GM19468 (cell line): ENCODE results near the gene IRF2BP2.

Source experiments
- ATAC-seq: cut with Tn5 transposase; IDR thresholded peaks from one replicate; pipeline ENCODE4 v1.9.1; 2021; ENCODE audit warnings: mild to moderate bottlenecking, moderate library complexity, moderate number of reproducible peaks; ENCODE audit not compliant: unreplicated experiment; ENCODE audit errors: extremely low read depth

The IRF2BP2 gene

DNA sequence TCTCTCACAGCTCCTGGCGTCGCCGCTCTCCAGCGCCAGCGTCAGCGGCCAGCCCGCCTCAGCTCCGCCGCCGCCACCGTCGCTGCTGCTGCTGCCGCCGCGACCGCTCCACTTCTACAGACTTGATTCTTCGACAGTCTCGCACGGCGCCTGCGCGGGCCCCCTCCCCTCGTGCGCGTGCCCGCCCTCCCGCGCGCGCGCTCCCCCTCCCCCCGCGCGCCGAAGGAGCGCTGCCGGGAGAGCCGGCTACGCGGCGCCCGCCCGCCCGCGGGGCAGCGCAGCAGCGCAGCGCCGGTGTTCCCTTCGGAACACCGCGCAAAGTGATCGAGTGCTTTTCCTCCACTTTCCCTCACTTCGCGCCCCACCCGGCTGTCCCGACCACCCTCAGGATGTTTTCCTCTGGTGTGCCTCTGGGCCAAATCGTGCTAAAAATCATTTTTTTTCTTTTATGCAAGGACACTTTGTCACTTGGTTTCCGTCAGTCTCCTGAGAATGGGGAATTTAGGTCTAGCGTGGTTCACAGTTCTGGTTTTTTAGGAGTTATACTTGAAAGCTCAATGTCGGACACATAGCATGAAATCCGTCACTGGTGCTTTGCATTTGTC, at the start of gene IRF2BP2:
Gene IRF2BP2 (minus strand): TSS at position 118 of the 605 bp plus-strand sequence. CDS start 684 bp downstream, outside the sequence.
- peak; percentile 9 for ATAC-seq

- ATAC-seq: no peak
Measured at GRCh38 chr1:234659538-234659937, 49.6 kb upstream of the IRF2BP2 start.

- ATAC-seq: no peak
Measured at GRCh38 chr1:234658138-234658537, 48.2 kb upstream of the IRF2BP2 start.

GRCh38 chr1:234656944-234657654, 47.1 kb upstream of the IRF2BP2 start:
- ATAC-seq: no peak

DNA sequence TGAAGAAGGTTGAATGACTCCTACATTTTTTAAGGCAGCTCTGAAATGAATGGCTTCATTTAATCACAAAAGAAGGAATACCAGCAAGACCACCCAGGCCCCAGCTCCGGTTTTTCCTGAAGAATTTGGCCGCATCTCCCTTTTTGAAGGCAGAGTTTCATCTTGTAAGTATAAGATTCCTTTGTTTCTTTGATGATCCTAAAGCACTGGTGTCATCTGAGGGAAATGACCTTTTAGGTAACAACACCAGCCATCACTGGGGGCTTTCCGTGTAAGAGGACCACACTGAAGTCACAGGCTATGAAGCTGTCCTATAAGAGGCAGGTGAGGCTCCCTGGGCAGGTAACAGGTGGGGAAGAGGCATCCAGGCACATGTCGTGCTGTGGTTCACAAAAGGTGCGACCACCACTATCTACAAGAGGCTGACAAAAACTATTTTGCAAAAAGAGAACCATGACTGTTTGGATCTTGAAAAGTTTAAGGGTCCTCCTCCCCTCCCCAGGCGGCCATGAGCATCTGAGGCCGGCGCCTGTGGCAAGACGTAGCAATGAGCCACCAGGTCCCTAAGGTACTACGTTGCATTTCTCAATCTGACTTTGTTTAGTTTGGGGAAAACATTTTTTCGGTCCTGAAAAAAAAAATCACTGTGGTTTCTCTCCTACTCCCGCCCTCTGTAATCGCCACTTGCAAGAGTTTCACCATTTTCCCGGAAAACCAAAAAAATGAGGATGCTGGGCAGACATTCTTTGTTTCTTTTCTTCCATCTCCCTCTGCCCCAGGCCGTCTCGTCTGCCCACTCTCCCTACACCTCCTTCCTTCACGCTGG, 46.3 kb upstream of the IRF2BP2 start:
- ATAC-seq: no peak

DNA sequence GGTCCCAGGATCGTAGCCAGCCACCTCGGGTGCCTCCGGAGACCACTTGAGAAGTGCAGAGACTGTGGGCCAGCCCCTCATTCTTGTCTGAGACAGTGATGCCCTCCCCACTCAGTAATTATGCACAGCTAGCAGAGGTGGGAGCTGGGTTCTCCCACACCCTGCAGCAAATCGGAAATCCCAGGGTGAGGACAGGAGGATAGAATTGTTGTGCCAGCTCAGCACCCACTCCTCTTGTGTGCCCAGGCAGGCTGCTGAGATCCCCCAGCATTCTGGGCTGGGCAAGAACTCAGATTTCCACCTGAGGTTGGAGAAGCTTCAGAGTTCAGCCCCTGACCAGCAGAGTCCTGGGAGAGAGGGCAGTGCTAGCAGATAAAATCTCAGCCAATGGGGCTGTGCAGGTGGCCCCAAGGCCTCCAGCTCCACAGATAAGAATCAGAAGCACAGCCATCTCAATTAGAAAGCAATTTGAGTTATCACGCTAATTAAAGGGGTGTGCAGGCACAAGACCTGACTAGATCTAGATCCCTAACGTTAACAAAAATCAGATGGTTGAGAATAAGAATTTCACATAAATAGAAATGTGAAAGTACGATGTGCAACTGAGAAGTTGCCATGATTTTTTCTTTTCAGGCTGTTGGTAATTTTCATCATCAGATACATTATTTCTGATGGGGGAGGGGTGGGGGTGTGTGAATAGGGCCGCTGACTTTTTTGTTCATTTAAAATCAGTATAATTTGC, 45.5 kb upstream of the IRF2BP2 start:
- ATAC-seq: no peak

DNA sequence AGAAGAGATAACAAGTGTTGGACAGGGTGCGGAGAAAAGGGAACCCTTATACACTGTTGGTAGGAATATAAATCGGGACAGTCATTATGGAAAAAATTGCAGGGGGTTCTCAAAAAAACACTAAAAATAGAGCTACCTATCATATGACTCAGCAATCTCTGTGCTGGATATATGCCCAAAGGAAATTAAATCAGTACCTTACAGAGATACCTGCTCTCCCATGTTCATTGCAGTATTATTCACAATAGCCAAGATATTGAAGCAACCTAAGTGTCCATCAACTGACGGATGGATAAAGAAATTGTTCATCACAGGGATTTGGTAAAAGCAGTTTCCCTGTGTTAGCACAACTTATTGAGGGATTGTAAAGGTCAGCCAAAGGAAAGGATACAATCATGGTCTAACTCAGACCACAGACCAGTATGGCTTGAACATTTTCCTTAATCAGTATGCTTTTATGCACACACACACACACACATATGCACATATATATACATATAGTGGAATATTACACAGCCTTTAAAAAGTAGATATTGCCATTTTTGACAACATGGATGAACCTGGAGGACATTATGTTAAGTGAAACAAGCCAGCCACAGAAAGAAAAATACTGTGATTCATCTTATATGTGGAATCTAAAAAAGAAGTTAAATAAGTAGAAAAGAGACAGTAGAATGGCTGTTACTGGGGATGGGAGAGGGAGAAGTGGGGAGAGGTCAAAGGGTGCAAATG, 44.2 kb upstream of the IRF2BP2 start:
- no peak for ATAC-seq

GRCh38 chr1:234649432-234650081, 39.6 kb upstream of the IRF2BP2 start:
- no peak for ATAC-seq

DNA sequence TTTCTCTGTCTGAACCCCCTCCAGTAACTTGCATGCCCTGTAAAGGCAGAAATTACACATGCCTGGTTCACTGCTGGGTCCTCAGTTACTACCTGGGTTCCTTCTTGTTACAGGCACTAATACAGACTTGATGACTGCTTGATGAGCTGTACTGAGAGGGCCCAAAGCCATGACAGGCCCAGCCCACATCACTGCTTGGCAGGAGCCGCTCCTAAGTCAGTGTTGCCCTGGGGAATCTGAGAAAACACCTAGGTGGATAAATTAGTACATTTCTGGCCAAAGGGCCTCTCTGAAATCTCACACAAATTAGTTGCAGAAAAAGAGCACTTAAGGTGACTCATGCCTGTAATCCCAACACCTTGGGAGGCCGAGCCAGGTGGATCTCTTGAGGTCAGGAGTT, 37.8 kb upstream of the IRF2BP2 start:
- no peak for ATAC-seq

DNA sequence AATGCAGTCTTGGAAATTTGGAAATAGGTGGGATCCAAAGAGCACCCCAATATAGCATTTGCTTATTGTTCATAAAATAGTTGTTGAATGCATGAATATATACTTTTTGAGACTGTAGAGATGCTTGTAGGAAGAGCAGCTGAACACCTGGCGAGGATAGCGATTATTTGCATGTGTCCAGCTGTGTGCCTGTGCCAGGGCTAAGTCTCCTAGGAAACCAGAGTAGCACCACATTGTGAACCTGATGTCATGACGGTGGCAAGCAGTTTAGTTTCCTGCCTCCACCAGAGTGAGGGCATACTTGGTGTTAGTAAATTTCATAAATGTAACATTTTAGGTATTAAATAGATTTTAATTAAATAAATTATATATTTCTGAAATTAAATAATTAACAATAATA, 37.3 kb upstream of the IRF2BP2 start:
- ATAC-seq: no peak

GRCh38 chr1:234645964-234646363, 36.0 kb upstream of the IRF2BP2 start:
- no peak for ATAC-seq

DNA sequence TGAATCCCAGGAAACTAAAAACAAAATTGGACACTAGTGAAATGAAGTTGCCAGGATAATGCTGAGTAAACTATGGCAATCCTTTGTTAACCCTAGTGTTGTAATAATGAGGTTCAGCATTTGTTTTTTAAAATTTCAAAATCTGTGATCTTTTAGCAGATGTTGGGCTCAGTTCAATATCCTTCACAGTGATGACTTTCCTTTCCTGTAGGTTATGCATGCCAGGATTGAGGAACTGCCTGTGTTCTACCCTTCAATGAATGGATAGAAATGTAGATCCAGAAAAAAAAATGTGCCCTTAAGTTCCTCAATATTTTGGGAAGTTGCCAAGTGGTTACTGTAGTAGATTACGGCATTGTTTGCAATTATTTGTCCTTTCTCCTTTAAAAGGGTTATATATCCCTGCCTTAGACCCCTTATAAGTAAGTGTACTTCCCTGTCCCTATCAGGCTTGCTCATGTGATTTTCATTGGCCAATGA, 35.5 kb upstream of the IRF2BP2 start:
- ATAC-seq: no peak

DNA sequence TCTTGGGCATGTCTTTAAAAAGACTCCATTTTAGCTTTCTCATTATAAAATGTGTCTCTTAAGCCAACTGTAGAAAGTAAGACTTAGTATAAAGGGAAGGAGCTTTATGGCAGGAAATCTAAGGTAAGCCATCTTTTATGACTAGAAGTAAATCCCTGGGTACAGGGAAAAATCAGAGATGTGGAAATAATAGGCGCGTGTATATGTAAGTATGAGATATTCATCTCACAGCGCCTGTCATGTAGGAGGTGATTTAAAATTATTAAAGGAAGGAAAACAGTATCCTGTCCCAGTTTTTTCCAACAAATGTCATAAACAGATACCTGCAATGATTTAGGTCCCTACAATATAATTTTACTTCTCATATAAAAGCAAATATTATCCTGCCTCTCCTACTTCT, 35.0 kb upstream of the IRF2BP2 start:
- no peak for ATAC-seq

GRCh38 chr1:234643850-234644134, 33.8 kb upstream of the IRF2BP2 start:
- no peak for ATAC-seq

DNA sequence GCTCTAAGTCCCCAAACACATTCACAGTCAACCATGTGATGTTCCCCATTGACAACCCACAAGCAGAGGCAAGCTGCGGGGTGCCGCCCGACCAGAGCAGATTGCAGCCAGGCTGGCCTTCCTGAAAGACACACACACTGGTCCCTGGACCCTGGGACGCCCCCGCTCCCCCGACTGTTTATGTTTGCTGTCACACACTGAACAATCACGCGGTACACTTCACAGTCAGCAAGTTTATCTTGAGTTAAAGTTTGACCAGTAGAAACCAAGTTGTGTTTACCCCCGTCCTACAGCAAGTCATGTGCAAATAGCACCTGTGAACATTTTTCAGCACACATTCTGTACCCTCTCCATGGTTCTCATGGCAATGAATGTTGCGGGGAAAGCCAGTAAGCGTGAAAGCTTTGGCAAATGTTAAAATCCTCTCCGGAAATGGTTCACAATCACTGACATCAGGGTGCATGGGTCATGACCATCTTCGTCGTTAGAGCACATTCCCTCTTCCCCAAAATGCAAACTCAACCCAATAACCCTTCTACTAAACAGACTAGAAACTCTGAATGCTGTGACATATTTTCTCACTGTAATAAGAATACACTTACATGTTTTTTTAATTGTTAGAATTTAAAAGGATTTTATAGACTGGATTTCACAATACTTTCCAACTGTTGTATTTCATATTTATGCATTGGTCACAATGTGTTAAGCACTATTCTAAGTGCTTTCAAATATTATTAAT, 33.3 kb upstream of the IRF2BP2 start:
- no peak for ATAC-seq

DNA sequence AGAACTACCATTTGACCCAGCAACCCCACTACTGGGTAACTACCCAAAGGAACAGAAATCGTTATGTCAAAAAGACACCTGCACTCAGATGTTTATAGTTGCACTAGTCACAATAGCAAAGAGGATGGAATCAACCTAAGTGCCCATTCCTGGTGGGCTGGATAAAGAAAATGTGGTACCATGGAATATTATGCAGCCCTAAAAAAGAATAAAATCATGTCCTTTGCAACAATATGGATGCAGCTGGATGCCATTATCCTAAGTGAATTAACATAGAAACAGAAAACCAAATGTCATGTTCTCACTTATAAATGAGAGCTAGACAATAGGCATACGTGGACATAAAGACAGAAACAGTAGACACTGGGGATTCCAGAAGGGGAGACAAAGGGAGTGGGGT, 32.5 kb upstream of the IRF2BP2 start:
- no peak for ATAC-seq

DNA sequence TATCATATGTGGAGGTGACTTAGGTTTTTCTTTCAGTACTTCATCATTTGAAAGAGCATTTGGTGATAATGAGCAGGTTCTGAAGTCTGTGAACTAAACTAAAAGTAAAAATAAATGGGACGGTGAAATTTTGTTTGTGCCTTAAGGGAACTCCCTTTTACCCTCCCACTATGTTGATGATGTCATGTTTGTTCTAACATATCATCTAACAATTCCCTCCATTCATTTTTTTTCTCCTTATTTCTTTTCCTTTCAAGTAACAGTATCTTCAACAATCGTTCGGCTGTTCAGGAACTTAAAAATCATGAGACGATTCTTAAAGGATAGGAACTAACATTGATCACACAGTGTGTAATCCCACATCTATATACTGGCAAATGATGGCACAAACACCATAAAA, 30.0 kb upstream of the IRF2BP2 start:
- no peak for ATAC-seq

DNA sequence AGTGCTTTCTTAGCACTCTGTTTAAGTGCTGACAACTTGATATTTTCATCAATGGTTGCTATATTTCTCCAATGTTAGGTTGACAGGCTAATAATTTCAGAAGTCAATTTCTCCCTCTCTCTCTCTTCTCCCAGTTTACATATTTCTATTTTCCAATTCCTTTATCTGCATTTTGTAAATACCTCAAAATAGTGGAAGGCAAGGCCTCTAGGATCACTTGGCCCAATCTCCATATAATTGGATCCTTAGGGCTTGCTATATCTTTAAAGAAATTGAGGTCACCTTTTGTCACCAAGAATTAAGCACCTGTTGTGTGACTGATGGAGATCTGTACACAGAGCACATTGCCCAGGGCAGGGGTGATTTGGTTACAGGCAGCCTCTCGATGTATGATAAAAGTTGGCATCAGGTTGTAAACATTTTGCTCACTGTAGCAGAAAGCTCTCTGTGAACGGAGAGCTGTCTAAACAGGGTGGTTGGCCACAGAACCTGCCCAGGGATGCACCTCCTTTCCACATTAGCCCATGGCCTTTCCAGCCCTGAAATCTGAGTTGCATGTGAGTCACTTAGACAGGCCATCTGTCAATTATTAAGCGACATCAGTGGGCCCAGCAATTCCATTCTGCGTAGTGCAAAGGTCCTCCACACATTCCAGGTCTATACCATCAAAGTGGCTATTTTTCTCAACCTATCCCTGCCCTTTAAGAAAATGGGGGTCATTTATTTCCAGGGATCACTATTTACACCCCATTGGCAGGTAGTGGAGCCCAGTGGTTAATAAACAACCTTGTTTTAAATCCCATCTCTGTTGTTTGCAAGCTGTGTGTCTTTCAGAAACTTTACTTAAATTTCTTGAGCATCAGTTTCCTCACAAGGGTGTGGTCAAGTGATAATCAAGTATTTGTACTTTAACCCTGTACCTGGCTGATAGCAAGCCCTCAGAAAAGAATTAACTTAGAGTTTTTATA, 29.1 kb upstream of the IRF2BP2 start:
- no peak for ATAC-seq
